K562 (cell line): ENCODE measurements around the gene GABARAP. TPM values are rescaled to one million over a fixed set of nuclear protein-coding genes. Genes with fewer than 3 reads are reported as not detected.

ENCODE experiments used
- CREB3L1 ChIP-seq: fragments of 450-650 bp; IDR thresholded peaks from 2 replicates; pipeline ENCODE4 v1.6.1; 2014; ENCODE audit warnings: low read depth, mild to moderate bottlenecking, moderate library complexity, borderline replicate concordance
- HBP1 ChIP-seq: fragments of 450-650 bp; formaldehyde crosslinking; IDR thresholded peaks from 2 replicates; pipeline ENCODE4 v1.4.0; 2022; ENCODE audit warnings: missing genetic modification characterization
- MCM3 ChIP-seq: fragments of 450-650 bp; IDR thresholded peaks from 2 replicates; pipeline ENCODE4 v1.6.1; 2016
- SIRT6 ChIP-seq: IDR thresholded peaks from one replicate; pipeline ENCODE4 v1.6.1; 2012; ENCODE audit warnings: low read depth, mild to moderate bottlenecking, control low read depth, inconsistent platforms, low read length, moderate library complexity
- SRF ChIP-seq, 2 experiments: fragments of 250-450, 450-650 bp in 1 of 2; sonication (Bioruptor Pico) in 1 of 2; sonication (generic) in 1 of 2; formaldehyde crosslinking; IDR thresholded peaks; 2 replicates each; pipeline versions ENCODE4 v1.5.0 to v1.5.1; 2020 to 2022; ENCODE audit warnings: mild to moderate bottlenecking in 1 of 2, missing genetic modification reagents in 1 of 2
- STAT6 ChIP-seq: sonication (generic); formaldehyde crosslinking; IDR thresholded peaks from 2 replicates; pipeline ENCODE4 v1.8.1; 2023; ENCODE audit warnings: mild to moderate bottlenecking, missing genetic modification reagents
- ZBTB7A ChIP-seq: IDR thresholded peaks from 2 replicates; pipeline ENCODE4 v1.6.1; 2011; ENCODE audit warnings: low read depth, mild to moderate bottlenecking, low read length, moderate library complexity, borderline replicate concordance; ENCODE audit not compliant: control insufficient read depth
- ZNF282 ChIP-seq: sonication (generic); formaldehyde crosslinking; IDR thresholded peaks from 2 replicates; pipeline ENCODE4 v1.8.1; 2023; ENCODE audit warnings: missing genetic modification reagents
- ZNF318 ChIP-seq, 2 experiments: fragments of 450-650 bp; IDR thresholded peaks; 2 replicates each; pipeline ENCODE4 v1.6.1; 2016; ENCODE audit warnings: mild to moderate bottlenecking in 2 of 2, borderline replicate concordance in 1 of 2, low read depth in 1 of 2, moderate library complexity in 1 of 2
- polyA plus RNA-seq, 8 experiments: library from polyadenylated mRNA; depleted of rRNA in 4 of 8; stranded (reverse) in 5 of 8; unstranded in 3 of 8; fragments of >200 nt; fragmentation: Nextera tagmentation in 2 of 8; fragmentation: Illumina TruSeq in 1 of 8; extraction: Ambion mirVana in 2 of 8; extraction: Trizol in 1 of 8; gene quantifications; 2 replicates each; pipeline versions ENCODE4 v1.2.1 to v1.2.3, GENCODE V29; 2011 to 2014; ENCODE audit warnings: inconsistent platforms in 1 of 8, missing spikeins in 1 of 8
- total RNA-seq, 7 experiments: library from RNA; depleted of rRNA in 6 of 7; stranded (reverse); fragments of >200 nt in 6 of 7; fragmentation: Illumina TruSeq in 2 of 7; extraction: Trizol in 2 of 7; gene quantifications; 2 replicates each; pipeline versions ENCODE4 v1.2.1 to v1.2.3, GENCODE V29; 2011 to 2021; ENCODE audit warnings: low replicate concordance in 1 of 7

GABARAP gene
- total and polyA plus RNA-seq, 9 of the 15 experiments (the other 6 are each of a cell fraction or from before 2014, with no cell fraction given) = 47.5 to 373 (median 152) TPM

GRCh38 chr17:7234083-7234951 lies 7.9 kb downstream of the GABARAP start, which contains the start of gene DVL2 (continued):
- TF ChIP-seq ZNF318 (IDR thresholded peaks at IDR 0.05; ENCODE audit: borderline replicate concordance in 1 of 2, low read depth in 1 of 2) (no peak), HBP1 (CRISPR knock-in tag) (peak; percentile 95), SRF (CRISPR knock-in tag; IDR thresholded peaks at IDR 0.05) (0 out of 4 replicates have a peak, but pooled peaks of 1 of the 2 experiments have one; percentile 17), STAT6 (CRISPR knock-in tag) (no peak), CREB3L1 (no peak), MCM3 (no peak), ZBTB7A (0 out of 2 replicates have a peak, but pooled peaks have one; percentile 35), ZNF282 (CRISPR knock-in tag) (no peak), SIRT6 (no peak)
